ENCODE measurements around the gene SGPL1. TPM values are rescaled to one million over a fixed set of nuclear protein-coding genes. Genes with fewer than 3 reads are reported as not detected.
A peak's percentile ranks its signal among the peaks of the same experiment; 100 is the strongest.

Gene SGPL1
- polyA plus RNA-seq, 4 donors, result 39.6 to 66.2 (median 60.0) TPM

- DNase-seq (ENCODE audit: low read depth in 4 of 4, low spot score in 3 of 4), result no peak
These were observed 56.5 kb downstream of the SGPL1 start for GRCh38 chr10:70872291-70872690.

DNA sequence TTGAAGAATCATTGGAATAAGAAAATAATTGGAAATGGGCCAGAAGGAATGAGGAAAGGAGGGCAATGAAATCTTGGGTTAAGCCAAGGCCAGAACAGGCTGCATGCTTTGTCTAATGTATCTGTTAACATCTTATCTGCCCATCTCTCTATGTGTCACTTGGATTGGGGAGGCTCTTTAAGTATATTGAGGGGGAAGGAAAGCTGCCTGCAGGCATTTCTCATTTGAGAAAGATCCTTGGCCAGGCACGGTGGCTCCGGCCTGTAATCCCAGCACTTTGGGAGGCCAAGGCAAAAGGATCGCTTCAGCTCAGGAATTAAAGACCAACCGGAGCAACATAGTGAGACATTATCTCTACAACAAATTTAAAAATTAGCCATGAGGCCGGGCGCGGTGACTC lies 58.3 kb downstream of the SGPL1 start:
- DNase-seq (ENCODE audit: low read depth in 4 of 4, low spot score in 3 of 4), result no peak

GRCh38 chr10:70879207-70879606 lies 63.5 kb downstream of the SGPL1 start:
- no peak for DNase-seq (ENCODE audit: low read depth in 4 of 4, low spot score in 3 of 4)

DNA sequence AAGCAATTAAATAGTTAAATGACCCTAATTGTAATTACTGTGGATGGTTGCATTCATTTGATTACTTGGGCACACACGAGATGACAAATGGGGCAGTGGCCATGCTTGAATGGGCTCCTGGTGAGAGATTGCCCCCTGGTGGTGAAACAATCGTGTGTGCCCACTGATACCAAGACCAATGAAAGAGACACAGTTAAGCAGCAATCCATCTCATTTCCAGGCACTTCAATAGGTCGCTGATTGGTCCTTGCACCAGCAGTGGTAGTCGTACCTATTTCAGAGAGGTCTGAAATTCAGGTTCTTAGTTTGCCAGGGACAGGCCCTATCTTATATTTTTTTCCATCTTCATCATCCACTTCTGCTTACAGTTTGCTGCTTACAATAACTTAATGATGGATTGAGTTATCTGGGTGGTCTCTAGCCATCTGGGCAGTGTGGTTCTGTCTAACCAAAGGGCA lies 64.4 kb downstream of the SGPL1 start:
- DNase-seq (ENCODE audit: low read depth in 4 of 4, low spot score in 3 of 4), result peak in 3 of 4 donors; percentile 61 to 65 (median 62)

GRCh38 chr10:70884741-70885140 lies 69.0 kb downstream of the SGPL1 start:
- no peak for DNase-seq (ENCODE audit: low read depth in 4 of 4, low spot score in 3 of 4)

DNA sequence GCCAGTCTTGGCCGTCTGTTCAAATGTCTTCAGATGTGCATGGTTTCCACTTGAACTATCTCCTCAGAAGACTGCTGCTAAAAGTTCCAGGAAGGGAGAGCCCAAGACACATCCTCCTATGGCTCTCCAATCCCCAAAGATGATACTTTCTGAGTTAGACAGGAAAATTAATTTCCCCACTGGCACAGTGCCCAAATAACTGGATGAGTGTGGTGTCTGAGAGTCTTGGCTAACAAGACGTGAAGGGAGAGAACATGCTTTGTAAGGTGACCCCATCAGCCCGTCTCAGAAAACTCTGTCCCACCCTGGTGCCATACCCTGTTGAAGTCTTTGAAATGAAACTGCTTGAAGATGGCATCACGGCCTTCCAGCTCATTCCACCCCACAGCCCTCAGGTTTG lies 69.7 kb downstream of the SGPL1 start:
- no peak for DNase-seq (ENCODE audit: low read depth in 4 of 4, low spot score in 3 of 4)

GRCh38 chr10:70885931-70886903 lies 70.5 kb downstream of the SGPL1 start:
- no peak for DNase-seq (ENCODE audit: low read depth in 4 of 4, low spot score in 3 of 4)

DNA sequence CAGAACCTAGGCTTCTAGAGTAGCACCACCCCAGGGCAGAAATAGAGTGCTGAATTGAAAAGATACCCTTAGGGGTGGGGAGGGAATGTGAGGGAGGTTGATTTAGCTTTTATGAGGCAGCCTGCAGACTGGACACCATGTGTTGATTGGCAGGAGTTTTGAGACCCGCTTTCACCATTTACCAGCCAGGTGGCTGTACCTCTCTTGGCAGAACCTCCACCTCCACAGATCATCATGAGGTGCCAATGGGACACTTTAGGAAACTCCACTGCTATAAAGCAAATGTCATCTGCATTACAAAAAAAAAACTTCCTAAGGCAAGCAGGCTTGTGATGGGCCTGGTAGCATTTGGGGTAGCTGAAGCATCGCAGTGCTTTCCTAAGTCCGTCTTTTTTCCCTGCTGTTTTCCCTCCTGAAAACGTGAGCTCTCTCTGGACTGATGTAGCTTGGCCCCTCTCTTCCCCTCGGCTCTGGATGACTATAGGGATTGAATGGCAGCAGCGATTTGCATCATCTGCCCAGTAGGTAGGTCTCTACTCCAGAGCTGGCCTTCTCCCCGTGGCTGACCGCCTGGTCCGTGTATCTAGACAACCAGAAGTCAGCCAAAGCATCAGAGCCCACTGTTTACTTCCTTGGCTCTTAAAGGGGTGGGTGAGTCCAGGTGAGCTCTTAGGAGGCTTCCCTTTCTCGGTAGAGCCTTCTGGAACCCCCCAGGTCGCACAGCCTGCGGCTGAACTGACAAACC lies 71.3 kb downstream of the SGPL1 start:
- DNase-seq (ENCODE audit: low read depth in 4 of 4, low spot score in 3 of 4), result no peak

- peak in 3 of 4 donors; percentile 59 to 68 (median 61) for DNase-seq (ENCODE audit: low read depth in 4 of 4, low spot score in 3 of 4)
These were observed 72.4 kb downstream of the SGPL1 start, which contains the start of gene PCBD1 for GRCh38 chr10:70887804-70888800. Gene PCBD1, minus strand, starts transcription at chr10:70888565. Its CDS starts 32 bp downstream, at chr10:70888533.

GRCh38 chr10:70889291-70889690 lies 73.5 kb downstream of the SGPL1 start:
- DNase-seq (ENCODE audit: low read depth in 4 of 4, low spot score in 3 of 4), result no peak

DNA sequence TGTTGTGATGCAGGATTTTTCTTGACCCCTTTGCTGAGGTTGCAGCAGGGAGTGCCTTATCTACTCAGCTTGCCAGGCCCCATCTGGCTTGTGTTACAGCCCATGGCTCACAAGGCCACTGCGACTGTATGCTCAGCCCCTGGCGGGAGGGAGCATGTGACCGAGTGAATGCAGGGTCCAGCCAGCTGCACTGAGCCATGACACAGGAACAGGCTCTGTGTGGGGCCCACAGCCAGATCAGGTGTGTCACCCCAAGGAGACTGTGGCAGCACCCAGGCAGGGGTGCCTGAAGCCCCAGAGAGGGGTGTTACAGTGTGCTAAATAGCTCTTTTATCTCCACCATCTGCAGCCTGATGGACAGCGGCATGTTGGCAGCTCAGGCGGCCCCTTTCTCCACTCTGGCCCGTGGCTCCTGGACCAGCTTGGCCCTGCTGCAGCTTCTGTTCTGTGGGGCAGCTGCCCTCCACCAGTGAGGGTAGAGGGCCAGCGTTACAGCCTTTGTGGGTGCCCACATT lies 75.2 kb downstream of the SGPL1 start:
- DNase-seq (ENCODE audit: low read depth in 4 of 4, low spot score in 3 of 4), result peak in 1 of 4 donors; percentile 43

DNA sequence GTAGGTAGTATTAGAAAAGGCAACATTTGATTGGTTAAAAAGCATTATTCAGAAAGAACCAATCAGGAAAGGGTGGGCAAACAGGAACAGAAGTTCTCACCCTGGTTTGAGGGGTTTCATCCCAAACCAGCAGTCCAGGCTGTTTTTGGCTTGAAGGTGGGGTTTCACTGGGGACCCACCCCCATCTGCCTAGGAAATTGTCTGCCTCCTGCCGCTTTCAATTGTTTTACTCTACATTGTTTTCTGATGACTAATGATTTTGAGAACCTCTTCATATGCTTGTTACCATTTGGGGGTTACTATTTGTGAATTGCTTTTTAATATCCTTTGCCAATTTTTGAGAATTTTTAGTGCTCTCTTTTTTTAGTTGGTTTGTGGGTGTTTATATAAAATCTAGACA lies 75.9 kb downstream of the SGPL1 start:
- no peak for DNase-seq (ENCODE audit: low read depth in 4 of 4, low spot score in 3 of 4)

DNA sequence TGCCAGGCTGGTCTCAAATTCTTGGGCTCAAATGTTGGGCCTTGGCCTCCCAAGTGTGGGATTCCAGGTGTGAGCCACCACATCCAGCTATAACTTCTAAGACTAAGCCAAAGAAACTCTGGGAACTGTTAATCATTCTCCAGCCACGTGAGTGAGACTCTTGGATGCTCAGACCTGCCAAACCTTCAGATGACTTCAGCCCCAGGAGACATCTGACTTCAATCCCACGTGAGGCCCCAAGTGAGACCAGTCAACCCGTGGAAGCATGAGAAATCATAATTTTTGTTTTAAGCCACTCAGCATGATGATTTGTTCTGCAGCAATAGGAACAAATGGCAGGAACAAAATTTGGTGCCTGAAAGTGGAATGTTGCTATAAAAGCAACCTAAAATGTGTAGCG lies 76.9 kb downstream of the SGPL1 start:
- DNase-seq (ENCODE audit: low read depth in 4 of 4, low spot score in 3 of 4), result no peak

- DNase-seq (ENCODE audit: low read depth in 4 of 4, low spot score in 3 of 4), result no peak
These were observed 77.7 kb downstream of the SGPL1 start for GRCh38 chr10:70893227-70894006.

DNA sequence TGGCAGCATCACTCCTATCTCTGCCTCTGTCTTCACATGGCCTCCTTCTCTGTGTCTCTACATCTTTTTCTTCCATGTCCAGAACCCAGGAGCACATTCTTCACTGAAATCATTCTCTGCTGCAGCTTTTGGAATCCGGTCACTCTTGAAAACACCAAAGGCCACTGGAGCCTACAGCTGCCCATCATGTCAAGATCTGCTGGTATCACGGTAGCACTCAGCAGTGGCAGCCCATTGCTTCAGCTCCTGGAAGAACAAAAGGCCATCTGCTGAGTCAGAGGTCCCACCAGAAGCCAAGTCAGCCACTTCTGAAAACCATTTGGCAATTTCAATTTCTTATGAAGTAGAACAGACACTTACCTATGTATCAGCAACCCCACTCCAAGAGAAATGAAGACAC lies 78.7 kb downstream of the SGPL1 start:
- DNase-seq (ENCODE audit: low read depth in 4 of 4, low spot score in 3 of 4), result no peak

DNA sequence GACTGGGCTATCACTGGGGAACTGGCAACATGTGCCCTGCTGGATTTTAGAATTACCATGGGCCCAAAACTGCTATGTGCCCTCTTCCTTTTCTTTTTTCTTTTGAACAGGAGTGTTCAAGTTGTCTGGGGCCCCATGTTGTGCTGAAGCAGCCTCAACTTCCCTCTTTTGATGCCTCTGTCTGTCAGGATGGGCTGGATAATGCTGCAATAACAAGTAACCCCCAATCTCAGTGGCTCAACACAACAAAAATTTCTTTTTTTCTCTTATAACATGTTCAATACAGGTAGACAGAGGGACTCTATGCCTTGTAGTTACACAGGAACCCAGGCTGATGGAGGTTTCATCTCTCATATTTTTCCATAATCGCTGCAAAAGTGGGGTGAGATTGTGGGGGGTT lies 80.8 kb downstream of the SGPL1 start:
- no peak for DNase-seq (ENCODE audit: low read depth in 4 of 4, low spot score in 3 of 4)

DNA sequence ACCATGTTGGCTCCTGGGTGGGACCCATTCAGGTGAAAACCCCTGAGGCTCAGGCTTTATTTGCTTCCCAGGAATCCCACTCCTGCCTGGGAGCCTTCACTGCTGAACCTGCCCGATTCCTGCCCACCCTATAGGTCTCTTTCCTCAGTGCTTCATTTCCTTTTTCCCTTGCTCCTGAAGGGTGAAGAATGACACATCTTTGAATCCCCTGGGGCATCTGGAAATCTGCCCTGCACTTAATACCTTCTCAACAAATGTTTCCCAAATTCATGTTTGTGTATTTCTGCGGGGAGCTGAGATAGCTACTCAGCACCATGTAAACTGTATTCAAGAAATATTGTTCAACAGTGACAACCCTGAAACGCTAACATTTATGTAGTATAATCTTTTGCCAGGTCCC lies 82.9 kb downstream of the SGPL1 start:
- no peak for DNase-seq (ENCODE audit: low read depth in 4 of 4, low spot score in 3 of 4)

DNA sequence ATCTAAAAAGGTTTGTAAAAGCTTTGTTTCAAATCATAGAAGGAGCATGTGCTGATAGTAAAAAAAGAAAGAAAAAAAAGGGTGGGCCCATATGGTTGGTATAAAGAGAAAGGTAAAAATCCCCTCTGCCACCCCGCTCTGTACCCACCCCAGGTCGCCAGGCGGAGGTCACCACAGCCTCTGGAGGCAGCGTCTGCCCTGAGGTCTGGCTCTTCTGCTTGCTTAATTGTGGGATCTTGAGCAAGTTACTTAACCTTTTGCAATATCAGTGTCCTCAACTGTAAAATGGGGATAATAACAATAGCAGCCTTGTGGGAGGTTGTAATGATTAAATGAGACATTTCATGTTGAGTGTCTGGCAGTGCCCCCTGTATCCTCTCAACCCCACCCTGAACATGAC lies 83.3 kb downstream of the SGPL1 start:
- DNase-seq (ENCODE audit: low read depth in 4 of 4, low spot score in 3 of 4), result no peak

- DNase-seq (ENCODE audit: low read depth in 4 of 4, low spot score in 3 of 4), result no peak
These were observed 85.6 kb downstream of the SGPL1 start for GRCh38 chr10:70901276-70901878.

Measured in left renal pelvis (tissue), 4 donors.